ENCODE measurements around the gene IFI6.
"Not testable (repeated sequence)": the region's sequence is repeated elsewhere in the genome, so short reads cannot be mapped to it uniquely, and the experiment has no call there.

Gene IFI6

GRCh38 chr1:27649306-27649635 lies 22.7 kb downstream of the IFI6 start:
- DNase-seq = no peak

- no peak for DNase-seq
These were observed 23.2 kb downstream of the IFI6 start for GRCh38 chr1:27648602-27649305.

GRCh38 chr1:27647328-27647727 lies 24.7 kb downstream of the IFI6 start:
- DNase-seq = no peak

- no peak for DNase-seq
These were observed 25.3 kb downstream of the IFI6 start for GRCh38 chr1:27646676-27647075.

- DNase-seq = no peak
These were observed 26.9 kb downstream of the IFI6 start for GRCh38 chr1:27645071-27645415.

DNA sequence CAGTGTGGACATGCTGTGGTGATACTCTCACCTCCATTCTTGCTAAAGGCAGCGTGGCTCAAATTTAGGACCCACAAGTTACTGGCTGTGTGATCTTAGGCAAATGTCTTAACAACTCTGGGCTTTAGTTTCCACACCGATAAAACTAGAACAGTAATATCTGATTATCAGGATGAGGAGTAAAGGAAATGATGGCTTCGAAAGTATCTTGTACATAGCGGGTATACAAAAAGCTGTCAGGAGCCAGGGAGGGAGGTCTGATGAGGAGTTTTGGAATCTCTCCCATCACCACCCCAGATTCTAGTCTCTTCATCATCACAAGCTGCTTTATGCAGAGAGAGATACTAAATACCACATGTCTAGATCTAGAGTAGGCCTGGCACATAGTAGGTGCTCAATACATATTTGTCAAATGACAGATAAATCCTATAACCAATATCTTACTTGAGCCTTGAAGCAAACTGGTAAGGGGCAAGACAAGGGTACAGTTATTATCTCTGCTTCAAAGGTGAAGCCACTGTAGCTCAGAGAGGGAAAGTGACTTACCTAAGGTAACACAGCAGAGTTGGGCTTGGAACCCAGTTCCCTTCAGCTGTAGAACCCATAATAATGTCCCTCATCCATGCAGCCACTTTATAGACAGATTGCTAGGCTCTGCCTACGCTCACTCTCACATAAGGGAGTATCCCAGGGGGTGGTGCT lies 27.5 kb downstream of the IFI6 start:
- no peak for DNase-seq

DNA sequence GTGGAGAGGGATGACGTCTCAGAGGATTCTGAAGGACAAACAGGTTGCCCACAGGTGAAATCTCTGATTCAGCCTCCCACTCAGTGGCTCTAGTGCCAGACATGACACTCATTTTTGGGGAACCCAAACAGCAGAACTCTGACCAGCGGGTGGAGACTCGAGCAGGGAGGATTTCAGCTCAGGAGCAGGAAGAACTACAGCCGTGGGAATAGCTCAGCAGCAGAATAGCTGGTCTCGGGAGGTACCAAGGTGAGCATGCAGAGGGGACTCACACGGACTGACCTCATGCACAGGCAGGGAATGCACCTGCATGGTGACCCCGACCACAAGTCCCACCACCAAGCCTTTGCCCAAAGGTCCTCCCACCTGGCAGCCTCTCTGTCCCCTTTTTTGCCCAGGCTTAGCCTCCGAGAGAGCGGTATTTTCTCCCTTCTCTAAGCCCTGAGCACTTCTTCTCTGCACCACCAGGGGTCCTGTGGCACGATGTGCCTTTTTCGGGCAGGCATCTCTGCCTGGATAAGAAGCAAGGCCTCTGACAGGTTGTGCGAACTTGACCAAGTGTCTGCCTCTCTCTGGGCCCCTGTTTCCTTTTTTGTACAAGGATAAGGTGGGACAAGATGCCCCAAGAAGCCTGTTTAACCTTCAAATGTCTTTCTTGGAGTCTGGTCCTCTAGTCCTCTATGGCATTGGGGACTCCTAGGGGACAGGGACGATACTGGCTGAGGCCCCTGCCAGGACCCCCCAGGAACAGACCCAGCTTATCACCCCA lies 28.2 kb downstream of the IFI6 start:
- no peak for DNase-seq

DNA sequence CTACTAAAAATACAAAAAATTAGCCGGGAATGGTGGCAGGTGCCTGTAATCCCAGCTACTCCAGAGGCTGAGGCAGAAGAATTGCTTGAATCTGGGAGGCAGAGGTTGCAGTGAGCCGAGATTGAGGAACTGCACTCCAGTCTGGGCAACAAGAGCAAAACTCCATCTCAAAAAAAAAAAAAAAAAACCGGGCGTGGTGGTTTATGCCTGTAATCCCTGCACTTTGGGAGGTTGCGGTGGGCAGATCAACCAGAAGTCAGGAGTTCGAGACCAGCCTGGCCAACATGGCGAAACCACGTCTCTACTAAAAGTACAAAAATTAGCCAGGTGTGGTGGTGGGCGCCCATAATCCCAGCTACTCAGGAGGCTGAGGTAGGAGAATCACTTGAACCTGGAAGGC lies 31.5 kb downstream of the IFI6 start:
- DNase-seq = not testable (repeated sequence)

DNA sequence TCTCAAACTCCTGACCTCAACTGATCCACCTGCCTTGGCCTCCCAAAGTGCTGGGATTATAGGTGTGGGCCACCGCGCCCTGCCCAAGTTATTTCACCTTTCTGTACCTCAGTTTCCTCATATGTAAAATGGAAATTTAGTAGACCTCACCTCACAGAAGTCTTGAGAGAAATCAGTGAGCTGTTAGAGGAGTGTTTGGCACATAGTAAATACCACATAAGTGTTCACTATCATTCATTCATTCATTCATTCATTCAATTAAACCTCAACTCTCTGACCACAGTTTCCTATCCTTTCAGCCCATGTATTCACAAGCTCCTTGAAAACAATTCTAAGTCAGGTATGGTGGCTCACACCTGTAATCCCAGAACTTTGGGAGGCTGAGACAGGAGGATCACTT lies 33.2 kb downstream of the IFI6 start:
- no peak for DNase-seq

DNA sequence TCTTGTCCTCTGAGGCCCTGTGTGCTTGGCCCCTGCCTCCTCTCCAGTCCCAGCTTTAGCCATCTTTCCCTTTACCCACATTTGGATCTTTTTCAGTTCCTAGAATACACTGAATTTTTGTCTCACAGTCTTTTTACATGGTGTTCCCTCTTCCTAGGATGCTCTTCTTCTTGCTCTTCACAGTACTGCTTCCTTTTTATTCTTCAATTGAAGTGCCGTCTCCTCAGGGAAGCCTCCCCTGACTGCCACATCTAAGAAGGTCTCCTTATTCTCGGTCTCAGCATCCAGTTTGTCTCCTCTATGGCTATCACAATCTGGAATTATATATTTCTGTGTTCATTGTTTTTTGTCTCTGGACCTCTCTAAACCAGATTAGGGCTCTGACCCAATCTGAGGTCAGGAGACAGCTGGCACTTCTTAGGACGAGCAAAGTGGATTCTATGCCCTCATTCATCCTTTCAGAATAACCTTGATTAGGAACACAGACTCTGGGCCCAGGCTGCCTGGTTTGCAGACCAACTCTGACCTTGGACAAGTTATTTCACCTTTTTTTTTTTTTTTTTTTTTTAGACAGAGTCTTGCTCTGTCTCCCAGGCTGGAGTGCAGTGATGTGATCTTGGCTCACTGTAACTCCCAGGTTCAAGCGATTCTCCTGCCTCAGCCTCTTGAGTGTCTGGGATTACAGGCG lies 33.8 kb downstream of the IFI6 start:
- no peak for DNase-seq

DNA sequence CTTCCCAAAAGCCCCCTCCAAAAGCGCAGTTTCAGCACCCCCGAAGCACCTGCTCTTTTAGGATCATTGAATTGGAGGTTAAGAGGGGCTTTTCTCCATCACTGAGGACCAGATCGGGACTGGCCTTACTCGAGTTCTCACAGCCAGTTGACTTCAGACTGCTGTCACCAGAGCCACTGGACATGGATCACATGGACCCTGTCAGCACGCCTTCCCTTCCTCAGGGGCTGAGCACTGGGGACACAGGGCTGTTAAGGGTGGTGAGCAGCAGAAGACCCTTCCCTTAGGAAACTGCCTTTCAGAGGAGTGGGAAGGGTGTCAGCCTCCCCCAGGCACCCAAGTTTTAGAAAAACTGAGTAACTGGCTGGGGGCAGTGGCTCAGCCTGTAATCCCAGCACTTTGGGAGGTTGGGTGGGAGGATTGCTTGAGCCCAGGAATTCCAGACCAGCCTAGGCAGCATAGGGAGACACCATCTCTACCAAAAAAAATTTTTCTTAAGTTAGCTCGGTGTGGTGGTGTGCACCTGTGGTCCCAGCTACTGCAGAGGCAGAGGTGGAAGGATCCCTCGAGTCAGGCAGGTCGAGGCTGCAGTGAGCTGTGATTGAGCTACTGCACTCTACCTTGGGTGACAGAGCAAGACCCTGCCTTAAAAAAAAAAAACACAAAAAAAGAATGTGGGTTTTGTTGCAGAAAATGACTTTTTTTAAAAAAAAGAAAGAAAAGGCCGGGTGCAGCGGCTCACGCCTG lies 36.4 kb downstream of the IFI6 start:
- no peak for DNase-seq

DNA sequence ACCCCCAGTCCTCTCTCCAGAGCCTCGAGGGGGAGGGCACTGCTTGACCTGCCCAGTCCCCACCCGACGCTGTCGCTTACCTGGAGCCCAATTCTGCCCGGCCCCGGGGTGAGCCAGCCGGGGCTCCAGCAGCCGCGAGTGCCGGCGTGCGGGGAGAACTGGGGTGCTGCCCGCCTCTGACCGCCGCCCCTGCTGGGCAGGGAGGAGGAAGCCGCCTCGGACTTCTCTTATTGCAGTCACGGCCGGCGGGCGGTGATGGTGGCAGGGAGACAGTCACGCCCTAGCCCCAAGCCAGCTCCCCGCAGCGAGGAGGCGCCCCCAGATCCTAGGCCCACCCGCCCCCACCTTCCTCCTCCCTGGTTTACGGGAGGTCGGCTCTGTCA lies 37.0 kb downstream of the IFI6 start, which contains the start of gene FGR:
FGR (minus strand) TSS at position 201 of the 383 bp plus-strand sequence. CDS start 11,269 bp downstream, outside the sequence.
- no peak for DNase-seq

DNA sequence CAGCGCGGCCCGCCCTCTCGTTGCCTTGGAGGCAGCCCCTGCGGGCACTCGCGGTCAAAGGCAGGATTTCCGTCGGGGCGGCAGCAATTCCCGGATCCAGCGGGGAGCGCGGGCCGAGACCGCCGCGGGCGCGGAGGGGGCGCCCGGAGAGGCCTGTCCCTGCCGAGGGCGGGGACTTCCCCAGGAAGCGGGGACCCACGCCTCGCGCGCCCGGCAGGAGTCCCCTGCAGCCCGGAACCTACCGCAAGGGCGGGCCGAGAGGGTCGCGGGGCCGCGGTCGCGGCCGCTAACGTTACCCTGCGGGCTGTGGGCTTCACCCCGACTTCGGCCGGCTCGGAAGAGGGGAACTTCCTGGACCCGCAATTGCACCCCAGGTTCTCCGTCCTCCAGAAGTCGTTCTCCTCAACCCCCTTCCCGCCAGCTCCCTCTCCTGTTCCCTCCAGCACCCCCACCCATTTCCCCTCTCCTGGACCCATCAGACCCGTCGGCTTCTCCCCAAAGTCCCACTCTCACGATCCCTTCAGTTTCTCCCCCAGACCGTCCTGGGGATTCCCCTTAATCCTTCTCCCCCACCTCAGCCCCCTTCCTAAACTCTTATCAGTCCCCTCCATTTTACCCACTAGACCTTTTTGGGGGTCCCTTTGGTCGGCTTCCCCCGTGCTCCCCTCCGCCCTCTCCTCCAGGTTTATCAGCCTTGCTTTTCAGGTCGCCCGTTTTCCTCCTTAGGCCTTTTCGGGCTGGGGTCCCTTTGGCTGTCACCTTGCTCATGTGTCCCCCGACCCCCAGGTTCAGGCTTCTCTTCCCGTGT lies 37.6 kb downstream of the IFI6 start:
- no peak for DNase-seq

DNA sequence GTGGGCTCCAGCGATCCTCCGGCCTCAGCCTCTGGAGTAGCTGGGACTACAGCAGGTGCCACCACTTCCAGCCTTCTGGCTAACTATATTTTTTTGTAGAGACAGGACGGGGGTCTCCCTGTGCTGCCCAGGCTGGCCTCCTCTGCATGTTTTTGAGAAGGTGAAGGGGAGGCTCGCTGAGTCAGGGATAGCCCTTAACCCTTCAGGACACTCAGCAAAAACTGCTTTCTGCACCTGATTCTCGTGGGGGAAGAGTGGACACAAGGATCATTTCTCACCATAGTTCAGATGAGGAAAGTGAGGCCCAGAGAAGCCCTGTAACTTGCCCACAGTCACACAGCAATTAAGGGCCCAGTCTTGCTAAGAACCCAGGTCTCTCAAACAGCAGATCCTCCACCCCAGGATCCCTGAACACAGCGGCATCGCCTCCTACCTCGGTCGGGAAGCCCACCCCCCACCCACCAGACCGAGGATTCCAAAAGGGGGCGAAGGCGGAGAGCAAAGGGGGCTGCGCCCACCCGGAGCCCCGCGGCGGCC lies 38.3 kb downstream of the IFI6 start:
- DNase-seq = no peak

- DNase-seq = no peak
These were observed 38.7 kb downstream of the IFI6 start for GRCh38 chr1:27633298-27633610.

- DNase-seq = no peak
These were observed 39.4 kb downstream of the IFI6 start for GRCh38 chr1:27632387-27633297.

DNA sequence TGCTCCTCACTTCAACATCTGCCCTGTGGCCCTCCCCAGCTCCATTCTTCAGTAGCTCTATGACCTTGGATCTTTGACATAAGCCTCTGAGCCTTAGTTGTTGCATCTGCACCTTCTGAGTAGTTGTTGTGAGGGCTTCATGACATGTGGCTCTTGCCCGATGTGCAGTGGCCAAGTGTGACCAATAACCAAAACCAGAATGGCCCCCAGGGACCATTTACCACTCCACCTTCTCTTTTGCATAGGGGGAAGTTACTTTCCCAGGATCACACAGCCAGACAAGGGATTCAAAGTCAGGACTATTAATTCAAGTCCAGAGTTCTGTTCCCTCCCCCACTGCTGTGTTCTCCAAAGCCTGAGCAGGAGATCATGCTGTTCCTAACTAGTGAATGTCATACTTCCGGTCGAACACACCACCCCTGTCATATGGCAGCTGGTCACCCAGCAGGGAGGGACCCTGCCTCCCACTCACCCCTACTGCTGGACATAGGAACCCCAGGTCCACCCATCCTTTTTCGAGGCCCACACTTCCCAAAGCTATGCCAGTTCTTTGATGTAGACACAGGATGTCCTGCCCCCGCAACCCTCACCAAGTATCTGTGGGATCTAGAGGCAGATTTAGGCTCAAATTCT lies 41.0 kb downstream of the IFI6 start:
- no peak for DNase-seq

GRCh38 chr1:27628712-27629111 lies 43.3 kb downstream of the IFI6 start:
- DNase-seq = no peak

- DNase-seq = not testable (repeated sequence)
These were observed 44.3 kb downstream of the IFI6 start for GRCh38 chr1:27627733-27628132.

DNA sequence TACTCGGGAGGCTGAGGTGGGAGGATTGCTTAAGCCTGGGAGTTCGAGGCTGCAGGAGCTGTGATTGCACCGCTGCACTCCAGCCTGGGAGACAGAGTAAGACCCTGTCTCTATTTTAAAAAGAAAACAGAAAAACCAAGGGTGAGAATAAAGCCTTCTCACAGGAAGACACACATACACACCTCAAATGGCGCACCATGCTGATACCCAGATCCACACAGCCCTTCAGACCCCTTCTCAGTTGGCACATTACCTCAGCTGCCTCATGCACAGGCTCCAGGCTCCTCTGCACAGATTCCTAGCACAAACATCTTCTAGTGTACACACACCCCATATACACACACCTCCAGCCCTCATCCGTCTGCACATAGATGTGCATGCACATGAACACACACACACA lies 44.9 kb downstream of the IFI6 start:
- DNase-seq = no peak
